HG03060 (cell line): Measurements from ENCODE around the gene ATP8B3.

Source experiments
- ATAC-seq: cut with Tn5 transposase; IDR thresholded peaks from one replicate; pipeline ENCODE4 v1.9.1; 2021; ENCODE audit warnings: low read depth, moderate number of reproducible peaks; ENCODE audit not compliant: unreplicated experiment

Gene ATP8B3

GRCh38 chr19:1811942-1812425, at the start of gene ATP8B3:
TSS of gene ATP8B3 (minus strand) at chr19:1812276. CDS start at chr19:1811736, 540 bp downstream.
- peak; percentile 9 for ATAC-seq

- ATAC-seq: no peak
These were observed 49.5 kb upstream of the ATP8B3 start for GRCh38 chr19:1861599-1862031.

DNA sequence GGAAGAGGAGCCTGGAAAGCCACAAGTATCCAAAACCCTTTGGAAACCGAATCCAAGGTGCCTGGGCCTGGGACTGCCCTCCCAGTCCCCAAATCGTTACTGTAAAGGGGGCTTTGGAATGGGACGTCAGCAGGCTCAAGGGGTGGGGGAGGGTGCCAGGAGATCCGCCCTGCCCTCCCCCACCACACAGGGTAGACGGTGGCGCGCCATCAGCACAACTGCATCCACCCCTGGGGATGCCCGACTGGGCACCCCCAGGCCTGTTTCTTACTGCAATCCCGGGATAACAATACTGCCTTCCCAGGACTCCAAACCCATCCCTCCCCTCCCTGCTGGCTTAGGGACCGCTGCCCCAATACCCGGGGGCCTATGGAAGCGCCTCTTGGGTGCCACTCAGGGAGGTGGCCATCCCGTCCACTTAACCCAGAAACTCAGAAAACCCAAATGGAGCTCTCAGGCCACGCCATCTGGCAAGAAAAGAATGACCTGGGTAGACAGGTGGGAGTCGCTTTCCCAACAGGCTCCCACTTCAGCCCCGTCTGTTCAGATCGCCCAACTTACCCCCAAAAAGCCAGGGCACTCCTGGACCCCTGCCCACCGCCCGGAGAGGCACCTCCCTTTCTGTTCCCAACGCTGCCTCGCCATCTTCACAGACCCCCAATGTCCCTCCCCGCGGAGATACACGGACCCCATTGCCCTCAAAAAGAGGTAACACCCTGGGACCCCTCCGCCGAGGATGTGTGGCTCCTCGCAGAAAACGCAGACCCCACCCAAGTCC, 48.9 kb upstream of the ATP8B3 start:
- no peak for ATAC-seq

GRCh38 chr19:1860042-1860775, 48.1 kb upstream of the ATP8B3 start:
- ATAC-seq: no peak

DNA sequence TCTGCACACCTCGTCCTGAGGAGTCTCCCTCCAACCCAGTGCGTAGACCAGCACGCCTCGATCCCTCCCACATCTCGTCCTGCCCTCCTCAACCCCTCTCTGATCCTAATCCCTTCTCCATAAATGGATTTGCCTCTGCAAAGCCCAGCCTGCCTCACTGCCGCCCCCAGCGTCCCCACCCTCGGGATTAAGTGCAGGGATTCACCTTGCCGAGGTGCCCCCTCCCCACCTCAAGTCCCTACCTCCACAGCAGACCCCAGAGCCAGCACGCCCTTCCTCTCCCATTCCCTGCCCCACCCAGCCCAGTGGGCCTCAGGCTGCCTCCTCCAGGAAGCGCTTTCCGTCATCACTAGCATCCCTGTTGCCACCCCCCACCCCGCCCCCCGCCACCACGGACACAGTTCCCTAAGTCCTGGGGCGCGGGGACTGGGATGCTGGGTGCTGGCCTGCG, 47.3 kb upstream of the ATP8B3 start:
- no peak for ATAC-seq

GRCh38 chr19:1858412-1859081, 46.5 kb upstream of the ATP8B3 start:
- no peak for ATAC-seq

GRCh38 chr19:1857648-1858326, 45.7 kb upstream of the ATP8B3 start:
- no peak for ATAC-seq

DNA sequence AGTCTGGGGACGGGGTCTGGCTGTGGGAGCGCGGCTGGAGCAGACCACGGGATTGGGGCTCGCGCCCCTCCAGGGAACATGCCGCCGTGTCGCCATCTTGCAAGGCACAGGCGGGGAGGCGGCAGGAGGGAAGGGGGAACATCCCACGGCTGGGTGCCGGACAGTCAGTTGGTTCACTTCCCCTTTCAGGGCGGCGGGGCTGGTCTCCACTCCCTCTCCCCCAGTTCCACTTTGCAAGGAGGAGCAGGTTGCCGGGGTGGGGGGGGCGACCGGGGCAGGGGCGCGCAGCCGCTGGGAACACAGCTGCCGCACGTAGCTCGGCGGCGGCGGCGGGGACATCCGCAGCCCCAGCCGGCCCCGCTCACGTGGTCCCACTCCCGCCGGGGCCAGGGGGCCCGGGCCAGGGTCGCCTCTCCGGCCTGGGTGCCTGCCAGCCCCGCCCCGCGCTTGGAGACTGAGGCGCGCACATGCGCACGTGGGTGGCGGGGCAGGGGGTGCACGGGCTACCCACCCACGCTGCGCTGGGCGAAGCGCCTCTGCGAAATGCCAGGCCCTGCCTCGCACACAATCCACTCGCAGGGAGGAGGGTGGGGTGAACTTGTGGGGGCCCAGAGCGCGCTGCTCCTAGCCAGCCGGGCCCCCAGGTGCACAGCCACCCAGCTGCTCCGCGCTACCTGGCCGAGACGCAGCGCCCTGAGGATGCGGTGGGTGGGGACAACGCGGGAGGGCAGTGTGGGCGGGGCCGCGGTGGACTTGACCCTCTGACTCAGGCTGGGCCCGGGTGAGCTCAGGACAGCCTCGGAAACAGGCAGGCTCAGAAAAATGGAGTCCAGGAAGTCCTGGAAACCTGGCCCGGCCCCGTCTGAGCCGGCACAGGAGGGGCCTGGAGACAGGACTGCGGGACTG, 44.9 kb upstream of the ATP8B3 start:
- no peak for ATAC-seq

- no peak for ATAC-seq
These were observed 44.2 kb upstream of the ATP8B3 start for GRCh38 chr19:1856345-1856697.

GRCh38 chr19:1855828-1856255, 43.8 kb upstream of the ATP8B3 start:
- no peak for ATAC-seq

- ATAC-seq: no peak
These were observed 43.2 kb upstream of the ATP8B3 start for GRCh38 chr19:1855040-1855827.

GRCh38 chr19:1854542-1855039, 42.5 kb upstream of the ATP8B3 start:
- no peak for ATAC-seq

- ATAC-seq: no peak
These were observed 42.0 kb upstream of the ATP8B3 start for GRCh38 chr19:1854039-1854541.

DNA sequence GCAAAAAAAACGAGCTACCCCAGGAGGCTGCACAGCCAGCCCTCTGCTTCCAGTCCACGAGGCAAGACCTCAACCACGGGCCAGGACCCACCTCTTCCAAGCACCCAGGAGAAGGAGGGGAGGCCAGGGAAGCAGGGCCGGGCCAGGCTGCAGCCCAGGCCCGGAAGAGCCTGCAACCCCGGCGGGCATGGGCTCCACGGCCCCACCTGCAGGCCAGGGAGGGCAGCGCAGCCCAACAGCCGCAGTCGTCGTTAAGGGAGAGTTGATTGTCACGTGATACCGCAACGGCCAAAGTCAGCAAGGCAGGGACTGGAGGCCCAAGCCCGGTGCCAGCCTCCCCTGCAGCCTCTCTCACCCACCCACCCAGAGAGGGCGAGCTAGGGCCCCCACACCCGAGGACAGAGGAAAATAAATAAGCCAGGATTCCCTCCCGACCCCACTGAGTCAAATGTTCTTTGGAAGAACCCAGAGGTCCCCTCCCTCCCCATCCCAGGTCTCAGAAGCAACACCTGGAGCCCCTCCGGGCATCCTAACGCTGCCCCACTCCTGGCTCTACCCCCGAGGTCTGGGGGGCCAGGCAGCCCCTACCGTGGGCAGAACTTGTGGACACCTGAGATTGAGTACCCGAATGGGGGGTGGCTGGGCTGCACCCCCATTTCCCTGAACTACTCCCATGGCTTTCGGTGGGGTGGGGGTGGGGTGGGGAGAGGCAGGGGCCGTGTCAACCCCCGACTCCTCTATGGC, 41.4 kb upstream of the ATP8B3 start:
- ATAC-seq: no peak

DNA sequence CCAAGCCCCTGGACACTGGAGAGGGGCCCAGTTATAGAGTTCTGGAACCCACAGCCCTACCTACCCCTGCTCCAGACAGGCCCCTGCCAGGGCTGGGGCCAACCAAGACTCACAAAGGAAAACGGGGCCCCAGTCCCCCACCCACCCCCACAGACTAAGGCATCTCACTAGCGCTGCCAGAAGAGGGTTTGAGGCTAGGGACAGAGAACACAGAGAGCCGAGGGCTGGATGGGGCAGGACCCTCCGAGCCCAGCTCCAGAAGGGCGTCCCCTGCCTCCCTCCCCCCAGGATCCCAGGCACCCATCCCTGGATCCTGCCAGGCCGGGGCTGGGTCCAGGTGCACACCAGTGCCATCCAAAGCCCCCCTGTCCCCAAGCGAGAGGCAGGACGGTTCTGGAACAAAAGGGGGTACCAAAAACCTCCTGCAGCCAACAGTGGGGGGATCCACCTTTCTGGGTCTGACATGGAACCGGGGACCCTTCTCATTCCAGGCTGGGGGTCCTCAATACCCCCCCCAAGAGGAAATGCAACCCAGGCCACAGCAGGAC, 40.6 kb upstream of the ATP8B3 start:
- ATAC-seq: no peak

GRCh38 chr19:1851654-1852580, 39.8 kb upstream of the ATP8B3 start:
- no peak for ATAC-seq
